Esophagus squamous epithelium (tissue), 5 donors: ENCODE results near the gene HNF1B. TPM values are rescaled to one million over a fixed set of nuclear protein-coding genes. Genes with fewer than 3 reads are reported as not detected.

Experiments used
- DNase-seq: peaks from one replicate; lab custom pipeline; 2025; lab: John Stamatoyannopoulos, UW
- H3K27ac ChIP-seq, 4 donors: fragments of 200-600 bp; sonication (generic); one replicate each; pipeline ENCODE4 v1.5.1; 2016 to 2019; ENCODE audit warnings: mild to moderate bottlenecking in 1 of 4
- H3K27me3 ChIP-seq, 4 donors: fragments of 200-600 bp; sonication (generic); 1 replicate in 3 of 4; 2 replicates in 1 of 4; pipeline versions ENCODE4 v1.5.1 to v1.6.0; 2017 to 2021; ENCODE audit warnings: antibody characterized with exemption in 1 of 4
- H3K36me3 ChIP-seq, 3 donors: fragments of 200-600 bp; sonication (generic); one replicate each; pipeline ENCODE4 v1.5.1; 2016 to 2019
- H3K4me1 ChIP-seq, 3 donors: fragments of 200-600 bp; sonication (generic); one replicate each; pipeline ENCODE4 v1.5.1; 2017 to 2019
- H3K4me3 ChIP-seq, 4 donors: fragments of 200-600 bp; sonication (generic); 1 replicate in 3 of 4; 2 replicates in 1 of 4; pipeline ENCODE4 v1.5.1; 2016 to 2019; ENCODE audit warnings: mild to moderate bottlenecking in 2 of 4, moderate library complexity in 1 of 4
- H3K9me3 ChIP-seq, 3 donors: fragments of 200-600 bp; sonication (generic); one replicate each; pipeline ENCODE4 v1.5.1; 2016 to 2019
- CTCF ChIP-seq, 6 experiments: fragments of 450-650 bp in 4 of 6; fragments of 200-600 bp in 2 of 6; sonication (generic) in 2 of 6; IDR thresholded peaks; one replicate each; pipeline ENCODE4 v1.5.1; 2016 to 2019; ENCODE audit warnings: antibody characterized with exemption in 6 of 6, mild to moderate bottlenecking in 4 of 6, moderate library complexity in 4 of 6
- POLR2A ChIP-seq, 4 donors: fragments of 450-650 bp; IDR thresholded peaks; one replicate each; pipeline ENCODE4 v1.6.1; 2017; ENCODE audit warnings: antibody characterized with exemption in 4 of 4, mild to moderate bottlenecking in 4 of 4, moderate library complexity in 3 of 4
- WGBS, 2 donors: methylation state at CpG; one replicate each; pipeline ENCODE4 v1.1.5; 2018; 5-methylcytosine and 5-hydroxymethylcytosine counted together
- intact Hi-C: fragments of 100-400 bp; cut with DNase I; formaldehyde crosslinking; loops from one replicate; pipeline ENCODE4 v1.15.0; 2022
- total RNA-seq, 4 donors: library from RNA; depleted of rRNA; stranded (reverse); fragments of >200 nt; gene quantifications; one replicate each; pipeline ENCODE4 v1.1.0, GENCODE V29; 2016
- donor health status: DM: yes; HTN: yes; CAD: no.

The HNF1B gene
- total RNA-seq, 4 donors from 2014 or later: not detected

GRCh38 chr17:37676115-37676925 is 68.5 kb downstream of the HNF1B start:
- H3K9me3 ChIP-seq: no peaks in the 10 kb centered on the region
- intact Hi-C loops: no loop called here
- H3K4me3 ChIP-seq: no peak overlapping the region
- no peak for TF ChIP-seq CTCF (IDR thresholded peaks at IDR 0.05)
- no peak for TF ChIP-seq POLR2A (IDR thresholded peaks at IDR 0.05)
- peaks cover 0 to 20% (median 0%) of the 10 kb centered on the region in 4 donors for H3K27me3 ChIP-seq
- WGBS, 2 donors: 28 to 44% methylated on average over 5 to 7 of the region's 7 CpGs
- H3K4me1 ChIP-seq: no peaks in the 10 kb centered on the region
- DNase-seq: no peak
- H3K36me3 ChIP-seq: no peaks in the 10 kb centered on the region
- H3K27ac ChIP-seq: no peak overlapping the region

GRCh38 chr17:37674511-37674910 is 70.3 kb downstream of the HNF1B start:
- intact Hi-C loops: no loop called here
- no peak for TF ChIP-seq POLR2A (IDR thresholded peaks at IDR 0.05)
- TF ChIP-seq CTCF (IDR thresholded peaks at IDR 0.05): no peak
- no peak for DNase-seq

GRCh38 chr17:37673386-37673785 is 71.5 kb downstream of the HNF1B start:
- 87 to 96% methylated on average over 2 of the region's 2 CpGs for WGBS, 2 donors
- no peaks in the 10 kb centered on the region for H3K4me1 ChIP-seq
- H3K27ac ChIP-seq: no peak overlapping the region
- no peak for DNase-seq
- H3K36me3 ChIP-seq: no peaks in the 10 kb centered on the region
- H3K9me3 ChIP-seq: no peaks in the 10 kb centered on the region
- H3K27me3 ChIP-seq: peaks cover 0 to 10% (median 0%) of the 10 kb centered on the region in 4 donors
- TF ChIP-seq CTCF (IDR thresholded peaks at IDR 0.05): no peak
- no peak for TF ChIP-seq POLR2A (IDR thresholded peaks at IDR 0.05)
- intact Hi-C loops: no loop called here
- H3K4me3 ChIP-seq: no peak overlapping the region

More at GRCh38 chr17:37674511-37674910, 70.3 kb downstream of the HNF1B start:
- Histone ChIP-seq H3K27me3 (peaks cover 0 to 20% (median 0%) of the 10 kb centered on the region in 4 donors), H3K36me3 (no peaks in the 10 kb centered on the region), H3K4me3 (no peak overlapping the region), H3K4me1 (no peaks in the 10 kb centered on the region), H3K9me3 (no peaks in the 10 kb centered on the region), H3K27ac (no peak overlapping the region)
- 29 to 50% methylated on average over 1 of the region's 1 CpG for WGBS, 2 donors

GRCh38 chr17:37672548-37673078 is 72.2 kb downstream of the HNF1B start:
- H3K27ac ChIP-seq: no peak overlapping the region
- H3K36me3 ChIP-seq: no peaks in the 10 kb centered on the region
- H3K9me3 ChIP-seq: no peaks in the 10 kb centered on the region
- DNase-seq: no peak
- WGBS, 2 donors: 79 to 80% methylated on average over 2 to 3 of the region's 3 CpGs
- intact Hi-C loops: no loop called here
- H3K4me3 ChIP-seq: no peak overlapping the region
- H3K27me3 ChIP-seq: peaks cover 0 to 8% (median 0%) of the 10 kb centered on the region in 4 donors
- H3K4me1 ChIP-seq: no peaks in the 10 kb centered on the region
- TF ChIP-seq POLR2A (IDR thresholded peaks at IDR 0.05) (no peak), CTCF (IDR thresholded peaks at IDR 0.05) (no peak)
